Naive thymus-derived CD4-positive, alpha-beta T cell (primary cell): ENCODE measurements around the gene ARHGAP6. TPM values are rescaled to one million over a fixed set of nuclear protein-coding genes. Genes with fewer than 3 reads are reported as not detected.

ENCODE experiments used
- ATAC-seq: fragments of 150-1000 bp; cut with Tn5 transposase; 2 replicates; pipeline ENCODE4 v1.10.0; 2021; ENCODE audit warnings: mild to moderate bottlenecking, moderate library complexity
- CTCF ChIA-PET: fragments of 350-600 bp; sonication (Branson Sonifier 250); formaldehyde crosslinking; loops from one replicate; lab custom pipeline; 2021; ENCODE audit warnings: antibody characterized with exemption; lab: Charles Lee
- POLR2A ChIA-PET: fragments of 350-600 bp; sonication (Branson Sonifier 250); formaldehyde crosslinking; loops from one replicate; lab custom pipeline; 2021; ENCODE audit warnings: antibody characterized with exemption, inconsistent platforms; lab: Charles Lee
- DNase-seq, 9 donors: peaks; one replicate each; pipeline versions ENCODE4 v3.0.0 to v3.0.0-alpha.2; 2020 to 2022; ENCODE audit warnings: mixed read lengths in 1 of 9
- H3K27ac ChIP-seq: one replicate; pipeline ENCODE4 v1.7.0; 2013; ENCODE audit warnings: mild to moderate bottlenecking, low read depth, low read length, moderate library complexity
- H3K27me3 ChIP-seq, 2 donors: one replicate each; pipeline ENCODE4 v1.7.0; 2013; ENCODE audit warnings: low read length in 2 of 2, mild to moderate bottlenecking in 2 of 2, moderate library complexity in 2 of 2; ENCODE audit not compliant: control insufficient read depth in 2 of 2, insufficient read depth in 2 of 2
- H3K36me3 ChIP-seq, 3 experiments: 1 replicate in 2 of 3; 2 replicates in 1 of 3; pipeline ENCODE4 v1.7.0; 2013; ENCODE audit warnings: low read length in 3 of 3, mild to moderate bottlenecking in 3 of 3, moderate library complexity in 1 of 3; ENCODE audit not compliant: insufficient read depth in 3 of 3, control insufficient read depth in 2 of 3
- H3K4me1 ChIP-seq, 2 donors: one replicate each; pipeline ENCODE4 v1.7.0; 2013; ENCODE audit warnings: low read length in 2 of 2, mild to moderate bottlenecking in 2 of 2, moderate library complexity in 1 of 2; ENCODE audit not compliant: control insufficient read depth in 2 of 2, insufficient read depth in 2 of 2
- H3K4me3 ChIP-seq: 2 replicates; pipeline ENCODE4 v1.7.0; 2013; ENCODE audit warnings: mild to moderate bottlenecking, low read length
- H3K9me3 ChIP-seq, 3 experiments: 1 replicate in 2 of 3; 2 replicates in 1 of 3; pipeline ENCODE4 v1.7.0; 2013; ENCODE audit warnings: low read length in 3 of 3; ENCODE audit not compliant: control insufficient read depth in 2 of 3
- H3K27ac Mint-ChIP-seq, 9 donors: one replicate each; pipeline ENCODE4 v1.8.0; 2020 to 2022; ENCODE audit warnings: mixed read lengths in 9 of 9, mild to moderate bottlenecking in 8 of 9, moderate library complexity in 5 of 9, inconsistent platforms in 2 of 9
- H3K27me3 Mint-ChIP-seq, 5 donors: one replicate each; pipeline ENCODE4 v1.8.0; 2021 to 2022; ENCODE audit warnings: mixed read lengths in 5 of 5, mild to moderate bottlenecking in 1 of 5
- H3K36me3 Mint-ChIP-seq, 5 donors: one replicate each; pipeline ENCODE4 v1.8.0; 2020 to 2022; ENCODE audit warnings: mixed read lengths in 5 of 5, mild to moderate bottlenecking in 3 of 5, inconsistent platforms in 1 of 5
- H3K4me1 Mint-ChIP-seq, 7 donors: one replicate each; pipeline ENCODE4 v1.8.0; 2020 to 2022; ENCODE audit warnings: mixed read lengths in 7 of 7, mild to moderate bottlenecking in 3 of 7, inconsistent platforms in 1 of 7
- H3K4me3 Mint-ChIP-seq, 10 donors: one replicate each; pipeline ENCODE4 v1.8.0; 2020 to 2022; ENCODE audit warnings: mild to moderate bottlenecking in 10 of 10, mixed read lengths in 10 of 10, moderate library complexity in 6 of 10, inconsistent platforms in 2 of 10
- H3K9me3 Mint-ChIP-seq, 11 donors: one replicate each; pipeline ENCODE4 v1.8.0; 2020 to 2022; ENCODE audit warnings: mixed read lengths in 11 of 11, mild to moderate bottlenecking in 4 of 11, inconsistent platforms in 1 of 11, moderate library complexity in 1 of 11
- intact Hi-C, 2 donors: fragments of 100-400 bp; cut with micrococcal nuclease; formaldehyde crosslinking; loops; one replicate each; pipeline ENCODE4 v1.15.1; 2023
- polyA plus RNA-seq, 2 donors: library from polyadenylated mRNA; unstranded; fragments of 300-500 nt; fragmentation: Illumina TruSeq; gene quantifications; one replicate each; pipeline ENCODE4 v1.2.3, GENCODE V29; 2021
- total RNA-seq, 6 experiments: library from RNA in 5 of 6; stranded (reverse) in 5 of 6; gene quantifications; 1 replicate in 5 of 6; 2 replicates in 1 of 6; pipeline ENCODE4 v1.2.3 and lab custom pipeline; 2021 to 2026

ARHGAP6 gene
- total and polyA plus RNA-seq, 7 experiments from 2014 or later, result 0.11 to 0.83 TPM; not detected in 5

DNA sequence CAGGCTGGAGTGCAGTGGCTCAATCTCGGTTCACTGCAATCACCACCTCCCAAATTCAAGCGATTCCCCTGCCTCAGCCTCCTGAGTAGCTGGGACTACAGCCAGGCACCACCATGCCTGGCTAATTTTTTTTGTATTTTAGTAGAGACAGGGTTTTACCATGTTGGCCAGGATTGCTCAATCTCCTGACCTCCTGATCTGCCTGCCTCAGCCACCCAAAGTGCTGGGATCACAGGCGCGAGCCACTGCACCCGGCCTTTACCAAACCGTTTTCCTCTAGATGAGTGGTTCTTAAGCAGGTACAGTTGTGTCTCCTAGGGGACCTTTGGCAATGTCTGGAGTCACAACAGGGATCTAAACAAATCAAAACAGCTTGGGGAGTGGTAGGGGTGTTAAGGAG, 360.9 kb downstream of the ARHGAP6 start:
- Mint-ChIP-seq H3K27me3 (peaks cover 0 to 4% (median 0%) of the 10 kb centered on the region in 5 donors), H3K4me3 (no peak overlapping the region), H3K9me3 (peaks cover 0 to 1% (median 0%) of the 10 kb centered on the region in 11 donors), H3K4me1 (no peaks in the 10 kb centered on the region), H3K36me3 (no peaks in the 10 kb centered on the region), H3K27ac (no peak overlapping the region)
- ChIA-PET CTCF (no interaction called here), POLR2A (no interaction called here)
- no peaks in the 10 kb centered on the region for H3K9me3 ChIP-seq
- H3K36me3 ChIP-seq, result no peaks in the 10 kb centered on the region
- ATAC-seq, result no peak
- H3K4me1 ChIP-seq, result no peaks in the 10 kb centered on the region
- no peak overlapping the region for H3K27ac ChIP-seq
- no peak overlapping the region for H3K4me3 ChIP-seq
- intact Hi-C loops, result no loop called here
- no peak for DNase-seq
- no peaks in the 10 kb centered on the region for H3K27me3 ChIP-seq

DNA sequence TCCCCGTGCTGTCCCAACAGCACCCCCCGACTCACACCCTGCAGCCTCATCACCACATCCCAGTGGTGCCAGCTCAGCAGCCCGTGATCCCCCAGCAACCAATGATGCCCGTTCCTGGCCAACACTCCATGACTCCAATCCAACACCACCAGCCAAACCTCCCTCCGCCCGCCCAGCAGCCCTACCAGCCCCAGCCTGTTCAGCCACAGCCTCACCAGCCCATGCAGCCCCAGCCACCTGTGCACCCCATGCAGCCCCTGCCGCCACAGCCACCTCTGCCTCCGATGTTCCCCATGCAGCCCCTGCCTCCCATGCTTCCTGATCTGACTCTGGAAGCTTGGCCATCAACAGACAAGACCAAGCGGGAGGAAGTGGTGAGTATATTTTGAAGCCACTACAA, 367.1 kb downstream of the ARHGAP6 start:
- H3K4me1 Mint-ChIP-seq, result no peaks in the 10 kb centered on the region
- ChIA-PET CTCF (no interaction called here), POLR2A (no interaction called here)
- ATAC-seq, result no peak
- no peaks in the 10 kb centered on the region for H3K36me3 Mint-ChIP-seq
- H3K9me3 Mint-ChIP-seq, result peaks cover 0 to 1% (median 0%) of the 10 kb centered on the region in 11 donors
- Histone ChIP-seq H3K4me3 (no peak overlapping the region), H3K36me3 (no peaks in the 10 kb centered on the region), H3K27me3 (no peaks in the 10 kb centered on the region), H3K9me3 (no peaks in the 10 kb centered on the region), H3K27ac (no peak overlapping the region), H3K4me1 (no peaks in the 10 kb centered on the region)
- no peak overlapping the region for H3K4me3 Mint-ChIP-seq
- intact Hi-C loops, result no loop called here
- H3K27ac Mint-ChIP-seq, result peak overlapping the region in 1 of 9 donors; percentile 59
- no peak for DNase-seq
- H3K27me3 Mint-ChIP-seq, result peaks cover 0 to 4% (median 0%) of the 10 kb centered on the region in 5 donors

DNA sequence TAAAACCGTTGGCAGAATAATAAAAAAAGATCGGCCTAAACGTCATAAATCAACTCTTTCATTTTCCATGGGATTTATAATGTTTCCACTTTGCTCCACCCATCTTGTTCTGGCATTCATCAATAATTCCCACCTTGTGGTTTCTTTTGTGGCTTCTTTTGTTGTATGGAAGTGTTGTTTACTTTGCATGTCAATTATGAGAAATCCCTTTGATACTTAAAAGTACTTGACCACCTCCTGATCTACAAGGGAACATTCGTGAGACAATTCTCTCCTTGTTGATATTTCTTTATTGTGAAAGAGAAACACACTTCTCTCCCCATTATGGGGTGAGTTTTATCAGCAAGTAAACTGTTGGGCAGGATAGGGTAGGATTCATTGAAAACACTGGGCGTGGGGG, 369.7 kb downstream of the ARHGAP6 start:
- POLR2A ChIA-PET, result no interaction called here
- no peaks in the 10 kb centered on the region for H3K4me1 Mint-ChIP-seq
- intact Hi-C loops, result no loop called here
- H3K27ac ChIP-seq, result no peak overlapping the region
- H3K9me3 Mint-ChIP-seq, result peaks cover 0 to 1% (median 0%) of the 10 kb centered on the region in 11 donors
- H3K4me3 Mint-ChIP-seq, result no peak overlapping the region
- H3K36me3 Mint-ChIP-seq, result no peaks in the 10 kb centered on the region
- no peaks in the 10 kb centered on the region for H3K4me1 ChIP-seq
- peaks cover 0 to 4% (median 0%) of the 10 kb centered on the region in 5 donors for H3K27me3 Mint-ChIP-seq
- DNase-seq (no peak), ATAC-seq (no peak)
- CTCF ChIA-PET, result no interaction called here
- no peak overlapping the region for H3K27ac Mint-ChIP-seq
- no peaks in the 10 kb centered on the region for H3K27me3 ChIP-seq
- H3K36me3 ChIP-seq, result no peaks in the 10 kb centered on the region
- no peak overlapping the region for H3K4me3 ChIP-seq
- H3K9me3 ChIP-seq, result no peaks in the 10 kb centered on the region

GRCh38 chrX:11293113-11293512, 372.6 kb downstream of the ARHGAP6 start, which contains the start of gene AMELX:
AMELX (plus strand) TSS chrX:11293413; CDS start chrX:11294789, 1,376 bp downstream.
- no peaks in the 10 kb centered on the region for H3K9me3 ChIP-seq
- POLR2A ChIA-PET, result no interaction called here
- CTCF ChIA-PET, result no interaction called here
- Mint-ChIP-seq H3K4me3 (no peak within 1 kb of the TSS), H3K27ac (no peak within 1 kb of the TSS), H3K36me3 (no peaks in the 10 kb centered on the region), H3K27me3 (no peaks in the 10 kb centered on the region), H3K4me1 (no peaks in the 10 kb centered on the region), H3K9me3 (no peaks in the 10 kb centered on the region)
- no peaks in the 10 kb centered on the region for H3K4me1 ChIP-seq
- H3K36me3 ChIP-seq, result no peaks in the 10 kb centered on the region
- H3K4me3 ChIP-seq, result no peak within 1 kb of the TSS
- no peak within 1 kb of the TSS for H3K27ac ChIP-seq
- no peaks in the 10 kb centered on the region for H3K27me3 ChIP-seq
- intact Hi-C loops, result no loop called here
- DNase-seq, result no peak
- ATAC-seq, result no peak

DNA sequence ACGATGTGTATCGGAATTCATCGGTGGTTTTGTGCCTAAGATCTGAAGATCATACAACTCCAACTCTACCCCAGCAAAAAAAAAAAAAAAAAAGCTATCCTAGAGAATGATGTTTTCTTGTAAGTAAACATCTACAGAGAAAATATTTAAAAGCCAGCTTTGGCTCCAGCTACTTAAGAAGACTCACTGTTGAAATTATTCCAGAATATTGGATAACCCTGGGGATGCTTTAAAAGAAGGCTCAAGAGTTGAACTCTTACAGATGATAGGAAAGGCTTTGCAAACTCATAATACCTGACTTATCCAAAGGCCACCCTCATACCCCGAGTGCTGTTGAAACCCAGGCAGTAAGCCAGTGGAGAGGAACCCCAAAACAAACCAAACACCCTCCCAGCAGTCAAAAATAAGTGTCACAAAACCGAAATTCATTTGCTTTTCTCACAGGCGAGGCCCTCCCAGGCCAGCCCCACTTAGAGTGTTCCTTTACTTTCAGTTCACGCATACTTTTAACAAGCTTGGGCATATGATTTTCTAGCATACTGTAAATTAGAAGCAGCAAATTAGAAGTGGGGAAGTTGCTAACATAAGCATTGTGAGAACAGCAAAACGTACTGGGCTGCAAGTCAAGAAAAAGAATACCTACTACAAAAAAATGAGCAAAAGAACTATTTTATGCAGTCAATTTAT, 375.2 kb downstream of the ARHGAP6 start:
- H3K27ac ChIP-seq, result no peak overlapping the region
- no peaks in the 10 kb centered on the region for H3K36me3 ChIP-seq
- Mint-ChIP-seq H3K4me3 (no peak overlapping the region), H3K36me3 (no peaks in the 10 kb centered on the region), H3K27ac (no peak overlapping the region), H3K9me3 (no peaks in the 10 kb centered on the region), H3K4me1 (no peaks in the 10 kb centered on the region), H3K27me3 (no peaks in the 10 kb centered on the region)
- no peaks in the 10 kb centered on the region for H3K4me1 ChIP-seq
- no peaks in the 10 kb centered on the region for H3K27me3 ChIP-seq
- ATAC-seq (no peak), DNase-seq (no peak)
- CTCF ChIA-PET, result no interaction called here
- H3K9me3 ChIP-seq, result no peaks in the 10 kb centered on the region
- no peak overlapping the region for H3K4me3 ChIP-seq
- intact Hi-C loops, result no loop called here
- POLR2A ChIA-PET, result no interaction called here

- no peak for ATAC-seq
- Histone ChIP-seq H3K36me3 (no peaks in the 10 kb centered on the region), H3K4me3 (no peak overlapping the region), H3K4me1 (no peaks in the 10 kb centered on the region), H3K9me3 (no peaks in the 10 kb centered on the region), H3K27ac (no peak overlapping the region), H3K27me3 (no peaks in the 10 kb centered on the region)
- intact Hi-C loops, result no loop called here
- H3K27ac Mint-ChIP-seq, result no peak overlapping the region
- H3K9me3 Mint-ChIP-seq, result peaks cover 0 to 2% (median 0%) of the 10 kb centered on the region in 11 donors
- POLR2A ChIA-PET, result no interaction called here
- no peak for DNase-seq
- CTCF ChIA-PET, result no interaction called here
- H3K4me3 Mint-ChIP-seq, result no peak overlapping the region
- no peaks in the 10 kb centered on the region for H3K27me3 Mint-ChIP-seq
- no peaks in the 10 kb centered on the region for H3K4me1 Mint-ChIP-seq
- no peaks in the 10 kb centered on the region for H3K36me3 Mint-ChIP-seq
Observed at GRCh38 chrX:11287505-11287904, 378.2 kb downstream of the ARHGAP6 start.

- Histone ChIP-seq H3K27ac (no peak overlapping the region), H3K36me3 (no peaks in the 10 kb centered on the region), H3K9me3 (no peaks in the 10 kb centered on the region), H3K4me3 (no peak overlapping the region), H3K4me1 (no peaks in the 10 kb centered on the region), H3K27me3 (no peaks in the 10 kb centered on the region)
- no peak overlapping the region for H3K4me3 Mint-ChIP-seq
- ATAC-seq (no peak), DNase-seq (no peak)
- CTCF ChIA-PET, result no interaction called here
- no peaks in the 10 kb centered on the region for H3K4me1 Mint-ChIP-seq
- peaks cover 0 to 2% (median 0%) of the 10 kb centered on the region in 11 donors for H3K9me3 Mint-ChIP-seq
- H3K36me3 Mint-ChIP-seq, result no peaks in the 10 kb centered on the region
- POLR2A ChIA-PET, result no interaction called here
- intact Hi-C loops, result no loop called here
- H3K27ac Mint-ChIP-seq, result no peak overlapping the region
- no peaks in the 10 kb centered on the region for H3K27me3 Mint-ChIP-seq
Observed at GRCh38 chrX:11285651-11286050, 380.1 kb downstream of the ARHGAP6 start.
